Measurements from ENCODE around the gene CACNA1A.
"Not testable (repeated sequence)": the region's sequence is repeated elsewhere in the genome, so short reads cannot be mapped to it uniquely, and the experiment has no call there.

The CACNA1A gene

GRCh38 chr19:13463296-13463695 lies 43.0 kb downstream of the CACNA1A start:
- Mint-ChIP-seq H3K9me3 (ENCODE audit: low read depth) (no peaks in the 10 kb centered on the region), H3K36me3 (no peaks in the 10 kb centered on the region), H3K27me3 (peaks cover 11% of the 10 kb centered on the region), H3K27ac (no peak overlapping the region), H3K4me1 (ENCODE audit: low read depth) (no peaks in the 10 kb centered on the region), H3K4me3 (no peak overlapping the region)

- no peaks in the 10 kb centered on the region for H3K36me3 Mint-ChIP-seq
- H3K9me3 Mint-ChIP-seq (ENCODE audit: low read depth), result no peaks in the 10 kb centered on the region
Observed at GRCh38 chr19:13461536-13461935, 44.7 kb downstream of the CACNA1A start.

GRCh38 chr19:13460045-13460444 lies 46.2 kb downstream of the CACNA1A start:
- Mint-ChIP-seq H3K4me3 (no peak overlapping the region), H3K36me3 (no peaks in the 10 kb centered on the region), H3K27me3 (peaks cover 18% of the 10 kb centered on the region), H3K9me3 (ENCODE audit: low read depth) (no peaks in the 10 kb centered on the region), H3K27ac (no peak overlapping the region), H3K4me1 (ENCODE audit: low read depth) (no peaks in the 10 kb centered on the region)

More at GRCh38 chr19:13461536-13461935, 44.7 kb downstream of the CACNA1A start:
- H3K27ac Mint-ChIP-seq, result no peak overlapping the region
- no peak overlapping the region for H3K4me3 Mint-ChIP-seq
- H3K27me3 Mint-ChIP-seq, result peaks cover 13% of the 10 kb centered on the region
- no peaks in the 10 kb centered on the region for H3K4me1 Mint-ChIP-seq (ENCODE audit: low read depth)

GRCh38 chr19:13459351-13459750 lies 46.9 kb downstream of the CACNA1A start:
- H3K4me3 Mint-ChIP-seq, result no peak overlapping the region
- H3K9me3 Mint-ChIP-seq (ENCODE audit: low read depth), result no peaks in the 10 kb centered on the region
- no peaks in the 10 kb centered on the region for H3K36me3 Mint-ChIP-seq
- H3K27me3 Mint-ChIP-seq, result peaks cover 20% of the 10 kb centered on the region
- H3K27ac Mint-ChIP-seq, result no peak overlapping the region
- no peaks in the 10 kb centered on the region for H3K4me1 Mint-ChIP-seq (ENCODE audit: low read depth)

GRCh38 chr19:13451434-13451995 lies 54.8 kb downstream of the CACNA1A start:
- Mint-ChIP-seq H3K27me3 (peaks cover 16% of the 10 kb centered on the region), H3K27ac (no peak overlapping the region), H3K4me3 (no peak overlapping the region), H3K9me3 (ENCODE audit: low read depth) (peaks cover 4% of the 10 kb centered on the region), H3K4me1 (ENCODE audit: low read depth) (no peaks in the 10 kb centered on the region), H3K36me3 (no peaks in the 10 kb centered on the region)

GRCh38 chr19:13447978-13448377 lies 58.3 kb downstream of the CACNA1A start:
- Mint-ChIP-seq H3K4me3 (no peak overlapping the region), H3K27me3 (peaks cover 13% of the 10 kb centered on the region)

GRCh38 chr19:13441810-13442512 lies 64.3 kb downstream of the CACNA1A start:
- H3K4me1 Mint-ChIP-seq (ENCODE audit: low read depth), result no peaks in the 10 kb centered on the region

More at GRCh38 chr19:13447978-13448377, 58.3 kb downstream of the CACNA1A start:
- peaks cover 4% of the 10 kb centered on the region for H3K9me3 Mint-ChIP-seq (ENCODE audit: low read depth)
- no peak overlapping the region for H3K27ac Mint-ChIP-seq
- H3K4me1 Mint-ChIP-seq (ENCODE audit: low read depth), result no peaks in the 10 kb centered on the region
- H3K36me3 Mint-ChIP-seq, result no peaks in the 10 kb centered on the region

GRCh38 chr19:13437919-13438618 lies 68.2 kb downstream of the CACNA1A start:
- H3K36me3 Mint-ChIP-seq, result no peaks in the 10 kb centered on the region
- peaks cover 7% of the 10 kb centered on the region for H3K27me3 Mint-ChIP-seq
- no peak overlapping the region for H3K4me3 Mint-ChIP-seq
- no peaks in the 10 kb centered on the region for H3K9me3 Mint-ChIP-seq (ENCODE audit: low read depth)
- no peaks in the 10 kb centered on the region for H3K4me1 Mint-ChIP-seq (ENCODE audit: low read depth)
- H3K27ac Mint-ChIP-seq, result no peak overlapping the region

More at GRCh38 chr19:13441810-13442512, 64.3 kb downstream of the CACNA1A start:
- Mint-ChIP-seq H3K27ac (no peak overlapping the region), H3K36me3 (no peaks in the 10 kb centered on the region), H3K9me3 (ENCODE audit: low read depth) (no peaks in the 10 kb centered on the region), H3K4me3 (no peak overlapping the region), H3K27me3 (peaks cover 13% of the 10 kb centered on the region)

GRCh38 chr19:13436352-13436751 lies 69.9 kb downstream of the CACNA1A start:
- Mint-ChIP-seq H3K4me3 (no peak overlapping the region), H3K27ac (no peak overlapping the region), H3K27me3 (peaks cover 5% of the 10 kb centered on the region), H3K4me1 (ENCODE audit: low read depth) (no peaks in the 10 kb centered on the region), H3K9me3 (ENCODE audit: low read depth) (no peaks in the 10 kb centered on the region), H3K36me3 (no peaks in the 10 kb centered on the region)

GRCh38 chr19:13430790-13431582 lies 75.3 kb downstream of the CACNA1A start:
- no peaks in the 10 kb centered on the region for H3K9me3 Mint-ChIP-seq (ENCODE audit: low read depth)
- H3K4me3 Mint-ChIP-seq, result no peak overlapping the region
- H3K27me3 Mint-ChIP-seq, result peaks cover 9% of the 10 kb centered on the region
- no peaks in the 10 kb centered on the region for H3K4me1 Mint-ChIP-seq (ENCODE audit: low read depth)
- H3K27ac Mint-ChIP-seq, result no peak overlapping the region
- H3K36me3 Mint-ChIP-seq, result no peaks in the 10 kb centered on the region

- Mint-ChIP-seq H3K27ac (no peak overlapping the region), H3K36me3 (peaks cover 6% of the 10 kb centered on the region), H3K27me3 (peaks cover 9% of the 10 kb centered on the region), H3K9me3 (ENCODE audit: low read depth) (peaks cover 5% of the 10 kb centered on the region), H3K4me1 (ENCODE audit: low read depth) (no peaks in the 10 kb centered on the region), H3K4me3 (no peak overlapping the region)
Observed at GRCh38 chr19:13429563-13429962, 76.7 kb downstream of the CACNA1A start.

GRCh38 chr19:13428352-13428751 lies 77.9 kb downstream of the CACNA1A start:
- Mint-ChIP-seq H3K4me1 (ENCODE audit: low read depth) (no peaks in the 10 kb centered on the region), H3K36me3 (peaks cover 6% of the 10 kb centered on the region), H3K4me3 (no peak overlapping the region)

GRCh38 chr19:13427273-13428051 lies 78.8 kb downstream of the CACNA1A start:
- no peak overlapping the region for H3K4me3 Mint-ChIP-seq
- no peak overlapping the region for H3K27ac Mint-ChIP-seq
- H3K9me3 Mint-ChIP-seq (ENCODE audit: low read depth), result peaks cover 5% of the 10 kb centered on the region
- H3K36me3 Mint-ChIP-seq, result peaks cover 6% of the 10 kb centered on the region
- H3K27me3 Mint-ChIP-seq, result peaks cover 9% of the 10 kb centered on the region
- H3K4me1 Mint-ChIP-seq (ENCODE audit: low read depth), result no peaks in the 10 kb centered on the region

More at GRCh38 chr19:13428352-13428751, 77.9 kb downstream of the CACNA1A start:
- no peak overlapping the region for H3K27ac Mint-ChIP-seq
- H3K9me3 Mint-ChIP-seq (ENCODE audit: low read depth), result peaks cover 5% of the 10 kb centered on the region
- peaks cover 9% of the 10 kb centered on the region for H3K27me3 Mint-ChIP-seq

GRCh38 chr19:13425875-13426274 lies 80.4 kb downstream of the CACNA1A start:
- H3K27ac Mint-ChIP-seq; H3K4me1 Mint-ChIP-seq (ENCODE audit: low read depth); H3K9me3 Mint-ChIP-seq (ENCODE audit: low read depth); H3K4me3 Mint-ChIP-seq; H3K27me3 Mint-ChIP-seq; H3K36me3 Mint-ChIP-seq: not testable (repeated sequence)
